ENCODE measurements around the gene LRRK1.

The LRRK1 gene

GRCh38 chr15:100890850-100891249 is 28.3 kb upstream of the LRRK1 start:
- no peak for TF ChIP-seq CTCF (IDR thresholded peaks at IDR 0.05; ENCODE audit: borderline replicate concordance, control extremely low read depth, extremely low read depth, insufficient read depth, missing control alignments)
- in situ Hi-C loops (cut with MboI; ENCODE audit: low sequenced_read_pairs, unreplicated experiment): no loop called here
- no peak for DNase-seq (ENCODE audit: low spot score)

GRCh38 chr15:100891307-100892012 is 27.7 kb upstream of the LRRK1 start:
- DNase-seq (ENCODE audit: low spot score): no peak
- in situ Hi-C loops (cut with MboI; ENCODE audit: low sequenced_read_pairs, unreplicated experiment): no loop called here
- no peak for TF ChIP-seq CTCF (IDR thresholded peaks at IDR 0.05; ENCODE audit: borderline replicate concordance, control extremely low read depth, extremely low read depth, insufficient read depth, missing control alignments)

- no peak for DNase-seq (ENCODE audit: low spot score)
- TF ChIP-seq CTCF (IDR thresholded peaks at IDR 0.05; ENCODE audit: borderline replicate concordance, control extremely low read depth, extremely low read depth, insufficient read depth, missing control alignments): no peak
- in situ Hi-C loops (cut with MboI; ENCODE audit: low sequenced_read_pairs, unreplicated experiment): no loop called here
Observed at GRCh38 chr15:100892013-100892355, 27.2 kb upstream of the LRRK1 start.

- in situ Hi-C loops (cut with MboI; ENCODE audit: low sequenced_read_pairs, unreplicated experiment): no loop called here
- no peak for TF ChIP-seq CTCF (IDR thresholded peaks at IDR 0.05; ENCODE audit: borderline replicate concordance, control extremely low read depth, extremely low read depth, insufficient read depth, missing control alignments)
Observed at GRCh38 chr15:100893261-100893963, 25.7 kb upstream of the LRRK1 start.

GRCh38 chr15:100893964-100894295 is 25.2 kb upstream of the LRRK1 start:
- in situ Hi-C loops (cut with MboI; ENCODE audit: low sequenced_read_pairs, unreplicated experiment): no loop called here
- no peak for TF ChIP-seq CTCF (IDR thresholded peaks at IDR 0.05; ENCODE audit: borderline replicate concordance, control extremely low read depth, extremely low read depth, insufficient read depth, missing control alignments)
- DNase-seq (ENCODE audit: low spot score): no peak

More at GRCh38 chr15:100893261-100893963, 25.7 kb upstream of the LRRK1 start:
- DNase-seq (ENCODE audit: low spot score): no peak

GRCh38 chr15:100895721-100896120 is 23.4 kb upstream of the LRRK1 start:
- DNase-seq (ENCODE audit: low spot score): no peak
- in situ Hi-C loops (cut with MboI; ENCODE audit: low sequenced_read_pairs, unreplicated experiment): no loop called here
- no peak for TF ChIP-seq CTCF (IDR thresholded peaks at IDR 0.05; ENCODE audit: borderline replicate concordance, control extremely low read depth, extremely low read depth, insufficient read depth, missing control alignments)

Data from GM13976 (cell line).